AML-193 (cell line): ENCODE measurements around the gene SRSF3.
"Not testable (repeated sequence)": the region's sequence is repeated elsewhere in the genome, so short reads cannot be mapped to it uniquely, and the experiment has no call there.

Experiments
- DNase-seq, 2 experiments: peaks; one replicate each; lab custom pipeline; 2025; lab: John Stamatoyannopoulos, UW

Gene SRSF3

DNA sequence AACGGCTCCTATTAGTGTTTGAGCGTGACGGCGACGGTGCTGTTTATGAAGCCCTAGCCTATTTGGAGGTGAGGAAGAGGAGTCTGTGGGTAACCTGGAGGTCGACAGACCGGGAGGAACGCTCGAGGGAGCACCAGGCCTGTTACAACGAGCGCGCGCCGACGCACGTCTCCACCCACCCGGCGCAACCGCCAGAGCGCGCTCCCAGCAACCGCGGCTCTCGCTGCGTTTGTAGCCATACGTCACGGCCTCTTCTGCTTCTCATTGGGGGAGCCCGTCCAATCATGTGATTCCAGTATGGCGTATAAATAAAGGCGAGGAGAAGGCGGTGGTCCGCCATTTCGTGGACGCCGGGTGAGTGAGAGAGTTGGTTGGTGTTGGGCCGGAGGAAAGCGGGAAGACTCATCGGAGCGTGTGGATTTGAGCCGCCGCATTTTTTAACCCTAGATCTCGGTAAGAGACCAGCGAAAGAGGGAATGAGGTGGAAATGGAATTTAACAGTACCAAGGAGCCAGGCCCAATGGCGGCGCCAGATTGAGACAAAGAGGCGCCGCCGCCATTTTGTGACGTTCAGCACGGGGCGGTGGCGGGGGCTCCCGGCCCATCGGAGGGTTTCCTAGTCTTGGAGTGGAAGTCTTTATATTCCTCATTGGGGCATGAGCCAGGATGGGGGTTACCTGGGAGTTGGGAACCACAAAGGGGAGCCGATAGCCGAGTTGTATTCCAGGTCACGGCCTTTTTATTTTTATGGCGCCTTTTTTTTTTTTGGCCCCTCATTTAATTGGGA lies at the start of gene SRSF3:
TSS of gene SRSF3 (plus strand) at position 334 of the 787 bp plus-strand sequence. CDS start 2,401 bp downstream, outside the sequence.
- DNase-seq: peak; percentile 100

DNA sequence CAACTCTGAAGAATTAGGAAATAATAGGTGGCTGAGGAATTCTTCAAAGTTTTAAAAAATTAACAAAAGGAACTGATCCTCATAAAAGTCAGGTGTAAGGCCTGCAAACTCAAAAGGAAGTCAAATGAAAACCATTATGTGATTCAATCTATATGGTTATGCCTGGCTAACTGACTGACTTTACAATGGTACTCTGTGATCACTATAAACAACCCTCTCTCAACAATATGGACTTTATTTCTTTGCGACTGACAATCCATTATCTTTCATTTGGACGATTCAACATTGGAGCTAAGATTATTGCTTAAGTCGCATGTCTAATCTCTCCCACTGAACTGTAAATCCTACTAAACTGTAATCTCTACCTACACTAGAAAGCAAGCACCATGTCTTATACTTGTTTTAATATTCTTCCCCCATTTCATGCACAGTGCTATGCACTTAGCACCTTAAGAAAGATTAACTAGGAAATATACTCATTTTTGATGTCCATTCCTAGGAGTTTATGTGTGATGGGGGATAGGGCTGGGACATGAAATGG lies 48.3 kb upstream of the SRSF3 start:
- peak in 1 of 2 experiments; percentile 31 for DNase-seq

DNA sequence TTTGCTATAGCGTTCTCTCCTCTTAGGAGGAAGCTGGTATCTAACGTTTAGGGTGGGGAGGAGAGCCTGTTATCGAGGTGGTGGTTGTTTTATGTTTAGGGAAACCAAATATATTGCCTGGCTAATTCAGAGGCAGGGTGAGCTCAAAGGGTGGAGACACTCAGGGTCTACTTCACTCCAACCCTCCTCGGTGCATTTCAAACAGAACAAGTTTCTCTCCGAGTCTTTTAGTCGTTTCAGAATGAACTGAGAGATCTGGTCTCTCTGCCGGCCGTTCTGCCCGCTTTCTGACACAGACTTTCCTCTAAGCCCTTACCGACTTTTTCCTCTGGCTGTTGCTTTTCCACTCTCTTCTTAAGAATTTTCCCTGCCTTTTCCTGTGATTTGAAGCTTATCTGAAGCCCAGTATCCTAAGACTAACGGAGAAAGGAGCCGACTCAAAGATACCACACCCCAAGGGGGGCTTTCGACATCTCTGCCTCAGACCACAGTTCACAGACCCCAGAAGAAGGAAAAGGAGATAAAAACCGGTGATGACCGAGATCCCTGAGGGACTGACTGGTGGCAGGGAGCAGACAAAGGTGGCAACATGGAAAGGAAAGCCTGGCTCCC lies 47.7 kb upstream of the SRSF3 start:
- peak in 1 of 2 experiments; percentile 50 for DNase-seq

DNA sequence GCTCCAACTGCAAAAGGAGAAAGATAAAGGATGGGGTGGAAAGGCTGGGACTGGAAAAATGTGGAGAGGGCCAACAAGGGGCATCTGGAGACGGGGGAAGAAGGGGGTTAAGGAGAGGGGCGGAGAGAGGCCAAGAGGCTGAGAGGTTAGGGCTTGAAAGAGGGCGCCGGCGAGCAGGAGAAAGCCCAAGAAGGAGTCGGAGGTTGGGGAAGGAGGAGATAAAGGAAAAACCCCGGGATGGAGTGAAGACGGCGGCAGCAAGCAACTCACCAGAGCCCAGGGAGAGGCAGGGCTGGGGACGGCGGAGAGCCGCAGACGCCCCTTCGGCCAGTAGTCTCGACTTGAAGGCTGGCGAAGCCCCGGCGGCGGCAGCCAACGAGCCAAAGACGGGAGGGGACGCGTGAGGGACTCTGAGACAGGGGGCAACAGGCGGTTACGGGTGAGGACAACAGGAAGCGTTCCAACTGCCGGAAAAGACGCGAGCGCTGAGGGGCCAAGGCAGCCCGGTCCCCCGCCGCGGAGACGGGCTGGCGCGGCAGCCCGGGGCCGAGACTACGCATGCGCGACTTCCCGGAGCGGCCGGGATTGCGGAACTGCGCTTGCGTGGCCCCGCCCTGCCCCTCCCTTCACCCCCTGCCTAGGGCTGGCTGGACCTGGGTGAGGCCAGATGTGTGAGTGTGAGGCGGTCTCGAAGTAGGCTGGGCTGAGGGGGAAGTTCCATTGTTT lies 47.1 kb upstream of the SRSF3 start, which contains the start of gene STK38:
TSS of gene STK38 (minus strand) at position 560 of the 726 bp plus-strand sequence. CDS start 7,277 bp downstream, outside the sequence.
- DNase-seq: peak; percentile 92 to 94

DNA sequence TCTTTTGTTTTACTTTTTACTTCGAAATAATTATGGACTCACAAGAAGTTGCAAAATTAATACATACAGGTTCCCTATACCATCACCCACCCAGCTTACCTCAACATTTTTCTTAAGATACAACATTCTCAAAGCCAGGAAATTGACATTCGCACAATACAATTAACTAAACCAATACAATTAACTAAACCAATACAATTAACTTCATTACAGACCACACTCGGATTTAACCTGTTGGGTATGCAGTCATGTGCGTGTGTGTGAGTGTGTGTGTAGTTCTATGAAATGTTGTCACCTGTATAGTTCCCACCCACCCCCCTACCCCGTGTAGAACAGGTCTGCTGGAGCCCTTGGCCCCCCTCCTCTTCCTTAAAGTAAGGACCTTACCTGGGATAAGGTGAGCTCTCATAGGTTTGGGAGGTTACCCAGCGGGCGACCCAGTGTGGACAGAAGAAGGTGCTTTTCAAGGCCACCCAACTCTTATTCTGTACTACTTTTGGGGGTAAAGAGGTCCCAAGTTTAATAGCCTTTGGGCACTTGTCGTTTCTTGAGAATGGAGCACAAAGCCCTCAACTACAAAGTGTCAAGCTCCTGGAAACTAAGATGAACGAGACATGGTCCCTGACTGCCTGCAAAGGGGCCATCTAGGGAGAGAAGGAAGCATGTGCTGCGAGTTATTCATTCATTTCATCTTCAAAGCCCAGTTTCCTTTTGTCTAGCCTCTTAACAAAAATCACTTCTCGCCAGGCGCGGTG lies 46.3 kb upstream of the SRSF3 start:
- no peak for DNase-seq

DNA sequence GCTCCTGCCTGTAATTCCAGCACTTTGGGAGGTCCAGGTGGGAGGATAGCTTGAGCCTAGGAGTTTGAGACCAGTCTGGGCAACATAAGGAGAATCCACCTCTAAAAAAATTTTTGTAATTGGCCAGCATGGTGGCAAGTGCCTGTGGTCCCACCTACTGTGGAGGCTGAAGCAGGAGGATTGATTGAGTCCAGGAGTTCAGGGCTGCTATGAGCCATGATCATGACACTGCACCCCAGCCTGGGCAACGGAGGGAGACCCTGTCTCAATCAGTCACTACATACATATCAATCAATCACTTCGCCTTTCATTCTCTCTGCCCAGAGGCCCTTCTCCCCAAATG lies 45.8 kb upstream of the SRSF3 start:
- no peak for DNase-seq

DNA sequence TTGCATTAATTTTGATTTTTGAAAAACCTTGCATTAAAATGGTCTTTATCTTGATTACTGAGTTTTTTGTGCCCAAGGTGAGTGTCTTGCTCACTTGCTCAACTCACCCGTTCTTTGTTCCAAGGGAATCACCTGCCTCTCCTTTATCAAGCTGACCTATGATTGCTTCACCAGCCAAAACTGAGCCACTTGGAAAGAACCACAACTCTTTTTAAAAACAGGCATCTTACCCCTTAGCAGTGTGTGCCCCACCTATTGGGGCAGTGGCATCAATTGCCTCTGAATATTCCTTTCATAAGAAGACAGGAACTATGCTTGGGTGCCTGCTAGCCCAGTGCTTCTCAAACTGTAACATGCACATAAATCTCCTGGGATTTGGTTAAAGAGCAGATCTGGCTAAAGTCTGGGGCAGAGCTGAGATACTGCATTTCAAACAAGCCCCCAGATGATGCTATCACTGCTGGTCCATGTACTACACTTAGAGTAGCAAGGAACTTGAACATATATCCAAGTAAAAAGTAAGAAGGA lies 43.6 kb upstream of the SRSF3 start:
- no peak for DNase-seq

DNA sequence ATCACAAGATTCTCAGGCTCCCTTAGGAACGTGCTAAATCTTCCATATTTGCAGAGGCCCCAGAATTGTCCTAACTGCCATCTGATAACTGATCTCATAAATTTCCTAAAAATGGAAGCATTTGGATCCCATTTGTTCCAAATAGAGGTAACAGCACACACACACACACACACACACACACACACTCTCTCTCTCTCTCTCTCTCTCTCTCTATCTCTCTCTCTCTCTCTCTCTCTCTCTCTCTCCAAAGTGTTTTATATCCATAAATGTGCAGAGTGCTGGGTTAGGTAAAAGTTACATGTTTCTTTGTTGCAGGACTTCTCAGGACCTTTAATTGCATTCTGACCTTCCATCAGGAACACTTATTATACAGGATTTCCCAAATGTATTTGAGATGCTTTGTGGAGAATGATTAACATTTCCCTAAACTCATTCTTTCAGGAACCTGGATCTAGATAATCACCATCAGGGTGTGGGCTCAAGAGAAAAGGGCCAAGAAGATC lies 38.4 kb upstream of the SRSF3 start:
- DNase-seq: no peak

DNA sequence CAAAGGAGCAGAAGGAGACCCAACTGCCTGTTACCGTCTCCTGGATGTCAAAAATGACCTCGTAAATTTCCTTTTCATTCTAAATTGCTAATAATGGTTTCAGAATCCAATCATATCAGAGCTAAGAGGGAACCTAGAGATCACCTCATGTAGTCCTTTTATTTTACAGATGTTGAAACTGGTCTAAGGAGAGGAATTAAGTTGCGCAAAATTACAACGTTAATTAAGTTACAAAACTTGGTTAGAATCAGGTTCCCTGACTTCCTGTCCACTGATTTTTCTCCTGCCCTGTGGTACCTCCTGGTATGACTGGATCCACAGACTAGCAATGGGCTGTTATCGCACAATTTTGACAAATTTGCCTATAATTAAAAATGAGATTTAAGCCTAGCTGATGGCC lies 37.9 kb upstream of the SRSF3 start:
- peak; percentile 84 to 86 for DNase-seq

DNA sequence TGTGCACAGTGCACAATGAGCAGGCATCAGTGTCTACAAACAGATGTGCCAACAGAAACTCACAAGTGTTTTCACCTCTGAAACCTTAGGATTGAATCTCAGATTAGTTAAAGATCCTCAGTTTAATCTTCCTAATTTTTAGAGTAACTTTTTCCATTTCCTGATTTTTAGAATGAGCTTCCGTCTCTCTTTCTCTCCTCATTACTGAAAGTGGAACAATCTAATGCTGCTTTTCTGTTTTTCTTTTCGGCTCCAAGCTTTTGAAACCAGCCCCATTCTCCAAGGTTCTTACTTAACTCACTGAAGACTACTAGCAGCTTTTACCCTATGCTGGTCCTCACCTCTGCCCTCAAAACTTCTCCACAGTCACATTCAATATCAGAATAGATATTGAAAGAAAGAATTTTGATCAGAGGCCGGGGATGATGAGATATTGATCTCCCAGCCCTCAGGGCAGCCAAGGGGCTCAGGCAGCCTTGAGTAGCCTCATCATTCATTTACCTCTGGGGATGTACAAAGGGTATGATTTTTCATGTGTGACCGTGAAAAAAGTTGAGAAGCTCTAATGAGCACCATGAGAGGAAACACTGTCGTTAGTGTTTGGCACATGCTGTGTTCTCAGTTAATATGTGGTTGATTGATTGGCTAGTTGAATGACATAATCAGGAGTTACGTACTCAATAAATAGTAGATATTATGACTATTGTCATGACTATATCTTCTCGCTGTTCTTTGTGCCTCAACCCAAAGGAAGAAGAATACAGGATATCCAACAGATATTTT lies 35.0 kb upstream of the SRSF3 start:
- DNase-seq: no peak

DNA sequence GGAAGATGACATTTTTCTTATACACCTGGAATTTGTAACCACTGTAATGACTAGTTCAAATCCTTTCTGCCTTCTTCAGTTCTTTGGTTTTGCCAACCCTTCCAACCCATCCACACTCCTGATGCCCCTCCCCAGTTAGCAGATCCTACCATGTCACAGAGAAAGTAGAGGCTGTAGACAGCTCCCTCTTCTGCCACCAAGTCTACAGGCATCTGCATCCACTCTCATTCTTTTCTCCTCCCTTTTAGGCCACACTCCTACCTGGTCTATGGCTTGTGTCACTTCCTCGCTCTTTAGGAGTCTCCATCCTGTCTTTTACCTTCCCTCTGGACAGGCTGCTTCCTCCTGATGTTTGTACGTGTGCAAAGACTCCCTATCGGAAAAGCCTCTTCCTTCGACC lies 33.3 kb upstream of the SRSF3 start:
- no peak for DNase-seq

DNA sequence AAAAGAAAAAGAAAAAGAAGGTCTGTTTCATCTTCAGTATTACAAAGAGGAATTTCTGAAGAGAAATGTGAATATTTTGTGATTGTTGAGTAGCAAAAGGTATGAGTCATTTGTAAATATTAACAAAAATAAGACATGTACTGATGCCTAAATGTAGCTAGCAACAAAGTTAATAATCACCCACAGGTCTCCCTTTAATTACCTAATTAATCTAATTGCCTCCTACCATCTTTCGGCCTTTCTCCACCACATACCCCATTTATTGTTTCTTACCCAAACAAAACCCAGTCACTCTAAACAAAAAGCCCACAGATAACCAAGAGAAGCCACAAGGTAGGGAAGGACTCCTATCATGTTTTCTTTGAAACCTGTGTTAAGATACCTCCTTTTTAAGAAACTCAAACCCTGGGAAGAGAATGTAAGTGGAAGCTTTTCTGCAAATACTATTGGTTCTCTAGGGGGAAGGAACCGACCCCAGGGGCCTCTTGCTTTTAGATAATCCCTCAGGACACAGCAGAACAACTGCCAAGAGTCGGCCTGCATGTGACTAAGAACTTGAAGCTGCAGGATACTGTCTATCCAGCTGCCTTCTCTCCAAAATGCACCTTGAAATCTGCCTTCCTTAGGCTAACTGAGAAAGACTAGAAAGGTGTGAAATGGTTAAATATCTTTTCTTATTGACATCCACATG lies 30.8 kb upstream of the SRSF3 start:
- DNase-seq: no peak

DNA sequence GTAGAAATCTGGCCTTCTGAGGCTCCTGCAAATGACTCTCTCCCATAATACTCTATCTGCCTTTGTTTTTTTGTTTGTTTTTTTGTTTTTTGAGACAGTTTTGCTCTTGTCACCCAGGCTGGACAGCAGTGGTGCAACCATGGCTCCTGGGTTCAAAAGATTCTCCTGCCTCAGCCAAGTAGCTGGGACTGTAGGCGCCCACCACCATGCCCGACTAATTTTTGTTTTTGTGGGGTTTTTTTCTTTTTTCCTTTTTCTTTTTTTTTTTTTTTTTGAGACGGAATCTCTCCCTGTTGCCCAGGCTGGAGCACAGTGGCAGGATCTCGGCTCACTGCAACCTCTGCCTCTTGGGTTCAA lies 30.3 kb upstream of the SRSF3 start:
- DNase-seq: no peak

DNA sequence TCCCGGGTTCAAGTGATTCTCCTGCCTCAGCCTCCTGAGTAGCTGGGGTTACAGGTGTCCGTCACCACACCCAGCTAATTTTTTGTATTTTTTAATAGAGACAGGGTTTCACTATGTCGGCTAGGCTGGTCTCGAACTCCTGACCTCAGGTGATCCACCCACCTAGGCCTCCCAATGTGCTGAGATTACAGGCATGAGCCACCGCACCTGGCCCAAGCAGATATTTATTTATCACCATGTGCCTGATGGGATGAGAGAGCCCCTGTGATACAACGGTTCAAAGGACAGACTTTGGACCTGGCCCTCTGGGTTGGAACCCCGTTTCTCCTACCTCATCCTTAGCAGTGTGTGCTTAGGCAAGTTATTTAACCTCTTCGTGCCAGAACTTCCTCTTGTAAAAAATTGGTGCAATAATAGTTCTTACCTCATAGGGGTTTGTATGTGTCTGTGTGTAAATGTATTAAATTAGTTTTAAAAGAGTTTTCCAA lies 27.7 kb upstream of the SRSF3 start:
- peak; percentile 37 to 64 for DNase-seq

DNA sequence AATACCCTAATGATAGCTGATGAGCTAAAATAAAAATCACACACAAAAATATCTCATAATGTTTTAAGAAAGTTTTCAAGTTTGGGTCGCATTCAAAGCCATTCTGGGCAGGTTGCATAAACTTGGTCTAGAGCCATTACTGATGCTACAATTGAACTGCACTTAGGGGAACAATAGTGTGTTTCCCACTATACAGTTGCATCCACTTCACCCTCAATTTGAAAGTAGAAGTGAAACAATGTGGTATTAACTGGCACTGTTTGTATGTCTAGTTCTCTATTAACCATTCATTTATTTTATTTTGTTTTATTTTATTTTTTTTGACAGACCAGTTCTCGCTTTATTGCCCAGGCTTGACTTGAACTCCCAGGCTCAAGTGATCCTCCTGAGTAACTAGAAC lies 23.9 kb upstream of the SRSF3 start:
- no peak for DNase-seq

DNA sequence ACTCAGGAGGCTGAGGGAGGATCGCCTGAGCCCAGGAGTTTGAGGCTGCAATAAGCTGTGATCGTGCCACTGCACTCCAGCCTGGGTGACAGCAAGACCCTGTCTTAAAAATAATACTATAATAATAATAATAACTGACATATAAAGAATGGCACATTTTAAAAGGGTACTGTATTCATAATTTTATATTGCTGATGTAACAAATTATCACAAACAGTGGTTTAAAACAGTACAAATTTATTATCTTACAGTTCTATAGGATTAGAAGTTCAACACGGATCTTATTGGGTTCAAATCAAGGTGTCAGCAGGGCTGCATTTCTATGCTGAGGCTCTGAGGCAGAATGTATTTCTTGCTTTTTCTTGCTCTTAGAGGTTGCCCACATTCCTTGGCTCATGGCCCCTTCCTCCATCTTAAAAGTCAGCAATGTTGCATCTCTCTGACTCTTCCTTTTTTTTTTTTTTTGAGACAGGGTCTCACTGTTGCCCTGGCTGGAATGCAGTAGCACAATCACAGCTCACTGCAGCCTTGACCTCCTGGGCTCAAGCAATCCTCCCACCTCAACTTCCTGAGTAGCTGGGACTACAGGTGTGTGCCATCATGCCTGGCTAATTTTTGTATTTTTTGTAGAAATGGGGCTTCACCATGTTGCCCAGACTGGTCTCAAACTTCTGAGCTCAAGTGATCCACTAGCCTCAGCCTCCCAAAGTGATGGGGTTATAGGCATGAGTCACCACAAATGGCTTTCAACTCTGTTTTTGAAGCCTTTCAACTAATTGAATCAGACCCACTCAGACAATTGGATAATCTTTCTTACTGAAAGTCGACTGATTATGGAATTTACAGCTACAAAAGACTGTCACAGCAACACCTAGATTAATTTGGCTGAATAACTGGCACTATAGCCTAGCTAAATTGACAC lies 22.8 kb upstream of the SRSF3 start:
- DNase-seq: no peak

DNA sequence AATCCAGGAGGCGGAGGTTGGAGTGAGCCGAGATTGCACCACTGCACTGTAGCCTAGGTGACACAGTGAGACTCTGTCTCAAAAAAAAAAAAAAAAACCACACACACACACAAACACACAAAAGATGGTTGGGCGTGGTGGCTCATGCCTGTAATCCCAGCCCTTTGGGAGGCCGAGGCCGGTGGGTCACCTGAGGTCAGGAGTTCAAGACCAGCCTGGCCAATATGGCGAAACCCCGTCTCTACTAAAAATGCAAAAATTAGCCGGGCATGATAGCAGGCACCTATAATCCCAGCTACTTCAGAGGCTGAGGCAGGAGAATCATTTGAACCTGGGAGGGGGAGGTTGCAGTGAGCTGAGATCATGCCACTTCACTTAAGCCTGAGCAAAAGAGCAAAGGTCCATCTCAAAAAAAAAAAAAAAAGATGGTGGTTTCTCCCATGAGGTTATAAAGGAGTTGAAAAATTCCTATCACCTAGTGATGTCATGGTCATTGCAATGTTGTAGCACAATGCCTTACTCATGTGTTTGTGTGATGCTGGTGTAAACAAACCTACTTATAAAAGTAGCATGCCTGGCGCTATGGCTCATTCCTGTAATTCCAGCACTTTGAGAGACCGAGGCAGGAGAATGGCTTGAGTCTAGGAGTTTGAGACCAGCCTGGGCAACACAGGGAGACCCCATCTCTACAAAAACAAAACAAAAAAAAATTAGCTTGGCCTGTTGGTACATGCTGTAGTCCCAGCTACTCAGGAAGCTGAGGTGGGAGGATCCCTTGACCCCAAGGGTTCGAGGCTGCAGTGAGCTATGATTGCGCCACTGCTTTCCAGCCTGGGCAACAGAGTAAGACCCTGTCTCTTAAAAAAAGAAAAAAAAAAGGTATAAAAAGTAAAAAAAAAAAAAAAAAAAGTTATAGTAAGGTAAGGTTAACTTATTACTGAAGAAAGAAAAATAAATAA lies 21.5 kb upstream of the SRSF3 start:
- not testable (repeated sequence) for DNase-seq

DNA sequence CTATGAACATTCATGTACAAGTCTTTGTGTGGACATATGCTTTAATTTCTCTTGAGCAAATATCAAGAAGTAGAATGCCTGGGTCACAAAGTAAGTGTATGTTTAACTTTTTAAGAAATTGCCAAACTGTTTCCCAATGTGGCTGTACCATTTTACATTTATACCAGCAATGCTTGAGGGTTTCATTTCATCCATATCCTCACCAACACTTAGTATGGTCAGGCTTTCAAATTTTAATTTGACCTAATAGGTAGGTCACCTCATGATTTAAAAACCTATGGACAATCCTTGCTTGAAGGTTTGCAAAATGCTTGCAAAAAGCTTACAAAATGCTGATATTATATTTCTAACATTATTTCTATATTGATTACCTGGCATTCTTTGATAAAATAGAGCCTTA lies 19.5 kb upstream of the SRSF3 start:
- no peak for DNase-seq
